WTC11 (cell line): ENCODE results near the gene HOXD10. TPM values are rescaled to one million over a fixed set of nuclear protein-coding genes. Genes with fewer than 3 reads are reported as not detected.

Experiments used
- ATAC-seq: fragments of 200-7000 bp; cut with Tn5 transposase; 2 replicates; pipeline ENCODE4 v1.10.0; 2021; ENCODE audit warnings: mild to moderate bottlenecking, moderate library complexity
- CTCF ChIA-PET: fragments of 300-600 bp; sonication (Branson Sonifier 250); formaldehyde crosslinking; loops from one replicate; lab custom pipeline; 2021; ENCODE audit warnings: antibody characterized with exemption; lab: Charles Lee
- POLR2A ChIA-PET: fragments of 350-600 bp; sonication (Branson Sonifier 250); formaldehyde crosslinking; loops from one replicate; lab custom pipeline; 2021; ENCODE audit warnings: antibody characterized with exemption; lab: Charles Lee
- DNase-seq: peaks from one replicate; pipeline ENCODE4 v3.0.0; 2021; ENCODE audit warnings: low spot score
- H3K27ac Mint-ChIP-seq: 2 replicates; pipeline ENCODE4 v1.8.0; 2021; ENCODE audit warnings: mixed read lengths
- H3K27me3 Mint-ChIP-seq: 2 replicates; pipeline ENCODE4 v1.8.0; 2021; ENCODE audit warnings: low read depth, mild to moderate bottlenecking, moderate library complexity, mixed read lengths
- H3K36me3 Mint-ChIP-seq: 2 replicates; pipeline ENCODE4 v1.8.0; 2021; ENCODE audit warnings: mixed read lengths
- H3K4me1 Mint-ChIP-seq: 2 replicates; pipeline ENCODE4 v1.8.0; 2022; ENCODE audit warnings: mixed read lengths
- H3K4me3 Mint-ChIP-seq: 2 replicates; pipeline ENCODE4 v1.8.0; 2021; ENCODE audit warnings: mild to moderate bottlenecking, moderate library complexity, mixed read lengths
- H3K9me3 Mint-ChIP-seq: 2 replicates; pipeline ENCODE4 v1.8.0; 2021; ENCODE audit warnings: mixed read lengths
- AR ChIP-seq: fragments of 250-450 bp; sonication (Bioruptor Pico); IDR thresholded peaks from 2 replicates; pipeline ENCODE4 v1.9.0; 2021; ENCODE audit warnings: mild to moderate bottlenecking
- ERG ChIP-seq: fragments of 250-450 bp; sonication (Bioruptor Pico); IDR thresholded peaks from 2 replicates; pipeline ENCODE4 v1.8.0; 2021; ENCODE audit warnings: mild to moderate bottlenecking
- GRHL2 ChIP-seq: fragments of 250-450 bp; sonication (Bioruptor Pico); IDR thresholded peaks from 2 replicates; pipeline ENCODE4 v1.8.0; 2022; ENCODE audit warnings: mild to moderate bottlenecking, moderate library complexity; ENCODE audit not compliant: insufficient replicate concordance, severe bottlenecking
- HMGA2 ChIP-seq: fragments of 250-450 bp; sonication (Bioruptor Pico); IDR thresholded peaks from 2 replicates; pipeline ENCODE4 v1.4.0; 2021; ENCODE audit warnings: mild to moderate bottlenecking, moderate library complexity
- MYBL2 ChIP-seq: sonication (generic); formaldehyde crosslinking; IDR thresholded peaks from 2 replicates; pipeline ENCODE4 v1.8.1; 2023; ENCODE audit warnings: mild to moderate bottlenecking, moderate library complexity, missing genetic modification reagents
- RELA ChIP-seq: sonication (generic); formaldehyde crosslinking; IDR thresholded peaks from 2 replicates; pipeline ENCODE4 v1.8.1; 2022; ENCODE audit warnings: missing genetic modification reagents, mild to moderate bottlenecking, borderline replicate concordance
- TP53 ChIP-seq: sonication (generic); formaldehyde crosslinking; IDR thresholded peaks from 2 replicates; pipeline ENCODE4 v1.8.1; 2023; ENCODE audit warnings: mild to moderate bottlenecking, missing genetic modification reagents
- ZNF281 ChIP-seq: sonication (generic); formaldehyde crosslinking; IDR thresholded peaks from 2 replicates; pipeline ENCODE4 v1.8.0; 2023; ENCODE audit warnings: mild to moderate bottlenecking, missing genetic modification reagents
- total RNA-seq: library from RNA; stranded (reverse); gene quantifications from 3 replicates; pipeline ENCODE4 v1.2.3, GENCODE V29; 2021
- TF ChIP-seq, protein P1 (sequence below): sonication (generic); formaldehyde crosslinking; IDR thresholded peaks from 2 replicates; pipeline ENCODE4 v1.8.1; 2022; ENCODE audit warnings: missing genetic modification reagents, borderline replicate concordance
- TF ChIP-seq, protein P2 (sequence below): fragments of 250-450 bp; sonication (Bioruptor Pico); IDR thresholded peaks from 2 replicates; pipeline ENCODE4 v1.9.0; 2021; ENCODE audit warnings: mild to moderate bottlenecking, borderline replicate concordance
- TF ChIP-seq, protein P3 (sequence below): sonication (generic); formaldehyde crosslinking; conservative IDR thresholded peaks from 2 replicates; pipeline ENCODE4 v1.8.1; 2023; ENCODE audit warnings: mild to moderate bottlenecking, low read depth, missing genetic modification reagents, moderate library complexity
- TF ChIP-seq, protein P4 (sequence below): sonication (generic); formaldehyde crosslinking; IDR thresholded peaks from 2 replicates; pipeline ENCODE4 v1.8.0; 2022; ENCODE audit warnings: mild to moderate bottlenecking, missing genetic modification reagents

HOXD10 gene
- total RNA-seq, 1 experiment from 2014 or later, result not detected

GRCh38 chr2:176135035-176135440 is 18.5 kb downstream of the HOXD10 start:
- H3K36me3 Mint-ChIP-seq, result 0 out of 2 replicates have a peak, but pooled peaks cover 2% of the 10 kb centered on the region
- peak overlapping the region; percentile 64 for H3K4me3 Mint-ChIP-seq
- H3K27ac Mint-ChIP-seq, result no peak overlapping the region
- ChIA-PET POLR2A (no interaction called here), CTCF (no interaction called here)
- DNase-seq (no peak), ATAC-seq (no peak)
- H3K4me1 Mint-ChIP-seq, result peaks cover 23% of the 10 kb centered on the region
- peaks cover 99% of the 10 kb centered on the region for H3K27me3 Mint-ChIP-seq
- H3K9me3 Mint-ChIP-seq, result no peaks in the 10 kb centered on the region
- TF ChIP-seq, protein P1, sequence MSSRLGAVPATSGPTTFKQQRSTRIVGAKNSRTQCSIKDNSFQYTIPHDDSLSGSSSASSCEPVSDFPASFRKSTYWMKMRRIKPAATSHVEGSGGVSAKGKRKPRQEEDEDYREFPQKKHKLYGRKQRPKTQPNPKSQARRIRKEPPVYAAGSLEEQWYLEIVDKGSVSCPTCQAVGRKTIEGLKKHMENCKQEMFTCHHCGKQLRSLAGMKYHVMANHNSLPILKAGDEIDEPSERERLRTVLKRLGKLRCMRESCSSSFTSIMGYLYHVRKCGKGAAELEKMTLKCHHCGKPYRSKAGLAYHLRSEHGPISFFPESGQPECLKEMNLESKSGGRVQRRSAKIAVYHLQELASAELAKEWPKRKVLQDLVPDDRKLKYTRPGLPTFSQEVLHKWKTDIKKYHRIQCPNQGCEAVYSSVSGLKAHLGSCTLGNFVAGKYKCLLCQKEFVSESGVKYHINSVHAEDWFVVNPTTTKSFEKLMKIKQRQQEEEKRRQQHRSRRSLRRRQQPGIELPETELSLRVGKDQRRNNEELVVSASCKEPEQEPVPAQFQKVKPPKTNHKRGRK, result no peak
- TF ChIP-seq AR (CRISPR knock-in tag), result no peak
- TF ChIP-seq, protein P2, sequence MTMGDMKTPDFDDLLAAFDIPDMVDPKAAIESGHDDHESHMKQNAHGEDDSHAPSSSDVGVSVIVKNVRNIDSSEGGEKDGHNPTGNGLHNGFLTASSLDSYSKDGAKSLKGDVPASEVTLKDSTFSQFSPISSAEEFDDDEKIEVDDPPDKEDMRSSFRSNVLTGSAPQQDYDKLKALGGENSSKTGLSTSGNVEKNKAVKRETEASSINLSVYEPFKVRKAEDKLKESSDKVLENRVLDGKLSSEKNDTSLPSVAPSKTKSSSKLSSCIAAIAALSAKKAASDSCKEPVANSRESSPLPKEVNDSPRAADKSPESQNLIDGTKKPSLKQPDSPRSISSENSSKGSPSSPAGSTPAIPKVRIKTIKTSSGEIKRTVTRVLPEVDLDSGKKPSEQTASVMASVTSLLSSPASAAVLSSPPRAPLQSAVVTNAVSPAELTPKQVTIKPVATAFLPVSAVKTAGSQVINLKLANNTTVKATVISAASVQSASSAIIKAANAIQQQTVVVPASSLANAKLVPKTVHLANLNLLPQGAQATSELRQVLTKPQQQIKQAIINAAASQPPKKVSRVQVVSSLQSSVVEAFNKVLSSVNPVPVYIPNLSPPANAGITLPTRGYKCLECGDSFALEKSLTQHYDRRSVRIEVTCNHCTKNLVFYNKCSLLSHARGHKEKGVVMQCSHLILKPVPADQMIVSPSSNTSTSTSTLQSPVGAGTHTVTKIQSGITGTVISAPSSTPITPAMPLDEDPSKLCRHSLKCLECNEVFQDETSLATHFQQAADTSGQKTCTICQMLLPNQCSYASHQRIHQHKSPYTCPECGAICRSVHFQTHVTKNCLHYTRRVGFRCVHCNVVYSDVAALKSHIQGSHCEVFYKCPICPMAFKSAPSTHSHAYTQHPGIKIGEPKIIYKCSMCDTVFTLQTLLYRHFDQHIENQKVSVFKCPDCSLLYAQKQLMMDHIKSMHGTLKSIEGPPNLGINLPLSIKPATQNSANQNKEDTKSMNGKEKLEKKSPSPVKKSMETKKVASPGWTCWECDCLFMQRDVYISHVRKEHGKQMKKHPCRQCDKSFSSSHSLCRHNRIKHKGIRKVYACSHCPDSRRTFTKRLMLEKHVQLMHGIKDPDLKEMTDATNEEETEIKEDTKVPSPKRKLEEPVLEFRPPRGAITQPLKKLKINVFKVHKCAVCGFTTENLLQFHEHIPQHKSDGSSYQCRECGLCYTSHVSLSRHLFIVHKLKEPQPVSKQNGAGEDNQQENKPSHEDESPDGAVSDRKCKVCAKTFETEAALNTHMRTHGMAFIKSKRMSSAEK (CRISPR knock-in tag), result no peak
- no peak for TF ChIP-seq GRHL2
- no peak for TF ChIP-seq MYBL2 (CRISPR knock-in tag)
- no peak for TF ChIP-seq TP53 (CRISPR knock-in tag)
- TF ChIP-seq ZNF281 (CRISPR knock-in tag), result no peak
- TF ChIP-seq HMGA2 (CRISPR knock-in tag), result no peak
- TF ChIP-seq RELA (CRISPR knock-in tag), result no peak
- TF ChIP-seq, protein P3, sequence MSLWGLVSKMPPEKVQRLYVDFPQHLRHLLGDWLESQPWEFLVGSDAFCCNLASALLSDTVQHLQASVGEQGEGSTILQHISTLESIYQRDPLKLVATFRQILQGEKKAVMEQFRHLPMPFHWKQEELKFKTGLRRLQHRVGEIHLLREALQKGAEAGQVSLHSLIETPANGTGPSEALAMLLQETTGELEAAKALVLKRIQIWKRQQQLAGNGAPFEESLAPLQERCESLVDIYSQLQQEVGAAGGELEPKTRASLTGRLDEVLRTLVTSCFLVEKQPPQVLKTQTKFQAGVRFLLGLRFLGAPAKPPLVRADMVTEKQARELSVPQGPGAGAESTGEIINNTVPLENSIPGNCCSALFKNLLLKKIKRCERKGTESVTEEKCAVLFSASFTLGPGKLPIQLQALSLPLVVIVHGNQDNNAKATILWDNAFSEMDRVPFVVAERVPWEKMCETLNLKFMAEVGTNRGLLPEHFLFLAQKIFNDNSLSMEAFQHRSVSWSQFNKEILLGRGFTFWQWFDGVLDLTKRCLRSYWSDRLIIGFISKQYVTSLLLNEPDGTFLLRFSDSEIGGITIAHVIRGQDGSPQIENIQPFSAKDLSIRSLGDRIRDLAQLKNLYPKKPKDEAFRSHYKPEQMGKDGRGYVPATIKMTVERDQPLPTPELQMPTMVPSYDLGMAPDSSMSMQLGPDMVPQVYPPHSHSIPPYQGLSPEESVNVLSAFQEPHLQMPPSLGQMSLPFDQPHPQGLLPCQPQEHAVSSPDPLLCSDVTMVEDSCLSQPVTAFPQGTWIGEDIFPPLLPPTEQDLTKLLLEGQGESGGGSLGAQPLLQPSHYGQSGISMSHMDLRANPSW (CRISPR knock-in tag), result no peak
- TF ChIP-seq, protein P4, sequence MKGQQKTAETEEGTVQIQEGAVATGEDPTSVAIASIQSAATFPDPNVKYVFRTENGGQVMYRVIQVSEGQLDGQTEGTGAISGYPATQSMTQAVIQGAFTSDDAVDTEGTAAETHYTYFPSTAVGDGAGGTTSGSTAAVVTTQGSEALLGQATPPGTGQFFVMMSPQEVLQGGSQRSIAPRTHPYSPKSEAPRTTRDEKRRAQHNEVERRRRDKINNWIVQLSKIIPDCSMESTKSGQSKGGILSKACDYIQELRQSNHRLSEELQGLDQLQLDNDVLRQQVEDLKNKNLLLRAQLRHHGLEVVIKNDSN (CRISPR knock-in tag), result no peak
- no peak for TF ChIP-seq ERG (CRISPR knock-in tag)
